Smooth muscle cell (in vitro differentiated cells): ENCODE measurements around the gene REX1BD. TPM values are rescaled to one million over a fixed set of nuclear protein-coding genes. Genes with fewer than 3 reads are reported as not detected.

ENCODE experiments used
- DNase-seq: peaks from one replicate; lab custom pipeline; 2025; ENCODE audit not compliant: unreplicated experiment; lab: John Stamatoyannopoulos, UW
- H2AFZ ChIP-seq: fragments of 200-600 bp; sonication (generic); 2 replicates; pipeline ENCODE4 v1.6.0; 2016; ENCODE audit warnings: antibody characterized with exemption, low read depth, mild to moderate bottlenecking
- H3F3A ChIP-seq: fragments of 200-600 bp; sonication (generic); 2 replicates; pipeline ENCODE4 v1.6.0; 2017; ENCODE audit warnings: antibody characterized with exemption, low read depth
- H3K27ac ChIP-seq: fragments of 200-600 bp; sonication (generic); 2 replicates; pipeline ENCODE4 v1.5.1; 2016; ENCODE audit warnings: low read depth, mild to moderate bottlenecking
- H3K27me3 ChIP-seq: fragments of 200-600 bp; sonication (generic); 2 replicates; pipeline ENCODE4 v1.6.1; 2016; ENCODE audit warnings: low read depth, mild to moderate bottlenecking
- H3K36me3 ChIP-seq: fragments of 200-600 bp; sonication (generic); 2 replicates; pipeline ENCODE4 v1.5.1; 2016; ENCODE audit warnings: low read depth
- H3K4me1 ChIP-seq: fragments of 200-600 bp; sonication (generic); 2 replicates; pipeline ENCODE4 v1.5.1; 2016; ENCODE audit warnings: low read depth
- H3K4me2 ChIP-seq: fragments of 200-600 bp; sonication (generic); 2 replicates; pipeline ENCODE4 v1.6.0; 2016; ENCODE audit warnings: mild to moderate bottlenecking
- H3K4me3 ChIP-seq: fragments of 200-600 bp; sonication (generic); 2 replicates; pipeline ENCODE4 v1.5.1; 2016; ENCODE audit warnings: mild to moderate bottlenecking
- H3K79me2 ChIP-seq: fragments of 200-600 bp; sonication (generic); 2 replicates; pipeline ENCODE4 v1.6.0; 2016; ENCODE audit warnings: low read depth, mild to moderate bottlenecking
- H3K9ac ChIP-seq: fragments of 200-600 bp; sonication (generic); 2 replicates; pipeline ENCODE4 v1.6.0; 2016; ENCODE audit warnings: low read depth
- H3K9me3 ChIP-seq: fragments of 200-600 bp; sonication (generic); replicated peaks from 2 replicates; pipeline ENCODE4 v1.5.1; 2016; ENCODE audit warnings: low read depth
- H4K20me1 ChIP-seq: fragments of 200-600 bp; sonication (generic); 2 replicates; pipeline ENCODE4 v1.6.0; 2016; ENCODE audit warnings: low read depth
- WGBS: methylation state at CpG from one replicate; pipeline ENCODE4 v1.1.7; 2016; ENCODE audit warnings: low lambda C conversion rate; 5-methylcytosine and 5-hydroxymethylcytosine counted together
- polyA plus RNA-seq: library from polyadenylated mRNA; unstranded; fragments of >200 nt; fragmentation: Nextera tagmentation; extraction: Ambion mirVana; gene quantifications from 2 replicates; pipeline ENCODE4 v1.2.1, GENCODE V29; 2016
- total RNA-seq: library from RNA; depleted of rRNA; stranded (reverse); fragments of >200 nt; gene quantifications from 2 replicates; pipeline ENCODE4 v1.2.3, GENCODE V29; 2014
- TF ChIP-seq, protein P1 (sequence below): fragments of 200-600 bp; sonication (generic); IDR thresholded peaks from 2 replicates; pipeline ENCODE4 v1.5.1; 2017; ENCODE audit warnings: borderline replicate concordance, mild to moderate bottlenecking, antibody characterized with exemption; ENCODE audit not compliant: insufficient read depth, poor library complexity, severe bottlenecking

REX1BD gene
- total and polyA plus RNA-seq, 2 experiments from 2014 or later: 69.6 to 117 TPM

DNA sequence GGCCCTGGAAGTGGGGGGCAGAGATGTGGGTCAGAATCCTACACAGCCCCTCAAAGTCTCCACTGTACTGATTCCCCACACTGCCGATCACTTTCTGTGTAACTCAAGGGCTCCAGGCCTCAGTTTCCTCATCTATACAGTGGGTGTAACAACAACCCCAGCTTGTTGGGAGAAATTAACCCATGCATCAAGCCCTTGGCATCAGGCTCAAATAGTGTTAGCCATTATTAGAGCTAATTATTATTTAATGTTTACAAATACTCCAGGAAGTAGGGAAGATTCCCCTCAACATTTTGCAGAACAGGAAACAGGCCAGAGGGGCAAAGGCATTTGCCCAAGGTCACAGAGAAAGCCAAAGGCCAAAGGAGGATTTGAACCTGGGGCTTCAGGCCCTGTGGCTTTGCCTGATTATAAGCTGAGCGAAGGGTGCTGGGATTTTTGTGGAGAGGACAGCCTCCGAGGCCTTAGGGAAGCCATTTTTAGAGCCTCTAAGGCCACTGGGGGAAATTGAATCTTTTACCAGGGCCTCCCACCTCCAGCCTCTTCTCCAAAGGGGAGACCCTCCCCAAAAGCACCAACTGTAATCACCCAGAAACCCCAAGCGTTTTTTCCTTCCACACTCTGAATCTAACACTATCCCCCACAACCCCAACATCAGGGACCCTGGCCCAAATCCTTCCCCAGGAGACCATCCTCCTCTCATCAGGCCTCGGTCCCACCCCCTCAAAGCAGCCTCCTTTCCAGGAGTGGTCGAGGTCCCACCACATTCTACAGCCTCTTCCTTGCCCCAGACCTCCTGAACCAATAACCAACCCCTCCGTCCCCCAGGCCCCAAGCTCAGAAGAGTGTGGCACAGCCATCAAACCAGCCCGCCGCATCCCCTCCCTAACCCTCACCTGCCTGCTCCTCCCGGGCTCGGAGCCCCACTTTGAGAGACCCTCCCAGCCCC, 46.3 kb upstream of the REX1BD start:
- Histone ChIP-seq H3K27ac (peak overlapping the region; percentile 12), H3K27me3 (no peaks in the 10 kb centered on the region), H3K36me3 (no peaks in the 10 kb centered on the region), H4K20me1 (no peaks in the 10 kb centered on the region), H3K79me2 (peaks cover 16% of the 10 kb centered on the region), H3K4me3 (peak overlapping the region; percentile 75), H3K9ac (peak overlapping the region; percentile 83), H3K4me1 (peaks cover 9% of the 10 kb centered on the region), H2AFZ (no peak overlapping the region), H3K9me3 (no peaks in the 10 kb centered on the region), H3K4me2 (peak overlapping the region; percentile 85), H3F3A (no peaks in the 10 kb centered on the region)
- no peak for DNase-seq
- TF ChIP-seq, protein P1, sequence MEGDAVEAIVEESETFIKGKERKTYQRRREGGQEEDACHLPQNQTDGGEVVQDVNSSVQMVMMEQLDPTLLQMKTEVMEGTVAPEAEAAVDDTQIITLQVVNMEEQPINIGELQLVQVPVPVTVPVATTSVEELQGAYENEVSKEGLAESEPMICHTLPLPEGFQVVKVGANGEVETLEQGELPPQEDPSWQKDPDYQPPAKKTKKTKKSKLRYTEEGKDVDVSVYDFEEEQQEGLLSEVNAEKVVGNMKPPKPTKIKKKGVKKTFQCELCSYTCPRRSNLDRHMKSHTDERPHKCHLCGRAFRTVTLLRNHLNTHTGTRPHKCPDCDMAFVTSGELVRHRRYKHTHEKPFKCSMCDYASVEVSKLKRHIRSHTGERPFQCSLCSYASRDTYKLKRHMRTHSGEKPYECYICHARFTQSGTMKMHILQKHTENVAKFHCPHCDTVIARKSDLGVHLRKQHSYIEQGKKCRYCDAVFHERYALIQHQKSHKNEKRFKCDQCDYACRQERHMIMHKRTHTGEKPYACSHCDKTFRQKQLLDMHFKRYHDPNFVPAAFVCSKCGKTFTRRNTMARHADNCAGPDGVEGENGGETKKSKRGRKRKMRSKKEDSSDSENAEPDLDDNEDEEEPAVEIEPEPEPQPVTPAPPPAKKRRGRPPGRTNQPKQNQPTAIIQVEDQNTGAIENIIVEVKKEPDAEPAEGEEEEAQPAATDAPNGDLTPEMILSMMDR: no peak
- 33% methylated on average over 11 of the region's 11 CpGs for WGBS

DNA sequence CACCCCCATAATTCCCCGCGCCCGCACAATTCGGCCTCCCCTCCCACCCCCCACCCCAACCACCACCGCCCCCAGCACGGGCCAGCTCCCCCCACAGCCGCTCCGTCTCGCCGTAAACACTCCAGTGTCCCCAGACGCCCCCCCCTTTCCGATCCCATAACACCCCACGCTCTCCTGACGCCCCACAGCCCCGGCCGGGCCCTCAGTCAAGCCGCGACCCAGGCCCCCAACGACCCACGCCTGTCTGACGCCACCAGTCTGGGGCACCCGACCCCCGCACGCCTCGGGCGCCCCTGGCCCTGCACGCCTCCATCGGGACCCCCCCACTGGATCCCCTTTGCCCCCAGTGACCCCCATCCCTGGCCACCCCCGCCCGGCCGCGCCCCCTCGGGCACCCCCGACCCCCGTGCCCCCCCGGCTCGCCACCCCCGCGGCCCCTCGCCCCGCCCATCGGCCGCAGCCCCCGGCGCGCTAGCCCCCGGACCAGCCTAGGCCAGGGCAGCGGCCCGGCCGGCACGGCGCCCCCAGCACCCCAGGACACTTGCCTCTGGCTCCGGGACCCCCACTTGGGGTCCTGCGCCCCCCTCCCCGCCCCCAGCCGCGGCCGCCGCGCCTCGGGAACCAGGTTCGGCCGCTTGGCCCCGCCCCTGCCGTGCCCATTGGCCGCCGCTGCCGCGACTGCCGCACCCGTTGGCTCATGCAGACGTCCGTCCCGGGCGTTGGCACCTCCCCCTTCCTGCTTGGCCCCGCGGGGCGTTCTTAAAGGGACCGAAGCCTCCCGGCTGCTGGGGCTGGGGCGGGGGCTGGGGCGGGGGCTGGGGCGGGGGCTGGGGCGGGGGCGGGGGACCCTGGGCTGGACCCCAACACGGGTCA, 45.4 kb upstream of the REX1BD start, which contains the start of gene FKBP8:
Gene FKBP8 (minus strand): TSS at position 633 of the 873 bp plus-strand sequence. CDS start 1,603 bp downstream, outside the sequence.
- H3K79me2 ChIP-seq: peaks cover 16% of the 10 kb centered on the region

DNA sequence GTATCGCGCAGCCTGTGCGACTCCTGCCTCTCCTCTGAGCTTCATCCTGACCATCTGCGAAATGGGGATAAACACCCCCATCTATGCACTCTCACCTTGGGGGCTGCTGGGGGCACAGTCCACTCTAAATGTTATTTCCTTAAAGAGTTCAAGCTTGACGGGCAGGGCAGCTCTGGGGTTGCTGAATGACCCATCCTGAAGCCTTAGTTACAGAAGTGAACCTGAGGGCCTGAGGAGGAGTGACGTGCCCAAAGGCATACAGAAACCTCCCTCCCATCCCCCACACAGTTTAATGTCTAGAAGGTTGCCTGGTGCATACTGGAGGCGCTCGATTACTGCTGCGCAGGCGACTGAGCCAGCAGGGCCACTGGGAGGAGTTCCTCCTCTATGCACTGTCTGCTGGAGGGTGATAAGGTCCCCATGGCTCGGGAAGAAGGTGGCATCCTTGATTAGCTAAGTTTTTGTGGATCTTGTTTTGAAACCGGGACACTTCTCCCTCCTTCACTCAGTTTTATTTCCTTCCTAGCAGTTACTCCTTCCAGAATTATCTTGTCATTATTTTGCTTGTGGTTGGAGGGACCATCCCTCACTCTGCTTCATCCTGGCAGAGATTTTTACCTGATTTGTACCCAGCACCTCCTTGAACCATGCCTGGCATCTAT, 44.7 kb upstream of the REX1BD start:
- Histone ChIP-seq H2AFZ (peak overlapping the region; percentile 77), H3K36me3 (no peaks in the 10 kb centered on the region), H3K79me2 (peaks cover 16% of the 10 kb centered on the region), H3K4me1 (peaks cover 9% of the 10 kb centered on the region), H3K4me2 (peak overlapping the region; percentile 85), H4K20me1 (no peaks in the 10 kb centered on the region), H3F3A (no peaks in the 10 kb centered on the region), H3K9ac (no peak overlapping the region), H3K4me3 (peak overlapping the region; percentile 75), H3K9me3 (no peaks in the 10 kb centered on the region), H3K27ac (no peak overlapping the region), H3K27me3 (no peaks in the 10 kb centered on the region)
- TF ChIP-seq, protein P1: no peak
- 9% methylated on average over 9 of the region's 12 CpGs for WGBS
- DNase-seq: no peak

More for the DNA sequence above, 45.4 kb upstream of the REX1BD start, which contains the start of gene FKBP8:
- Histone ChIP-seq H4K20me1 (no peaks in the 10 kb centered on the region), H3K4me3 (peak within 1 kb of the TSS; percentile 75), H2AFZ (peak within 1 kb of the TSS; percentile 77), H3K27me3 (no peaks in the 10 kb centered on the region), H3K9ac (peak within 1 kb of the TSS; percentile 83), H3K27ac (peak within 1 kb of the TSS; percentile 42), H3K4me1 (peaks cover 9% of the 10 kb centered on the region), H3K4me2 (peak within 1 kb of the TSS; percentile 85), H3K36me3 (no peaks in the 10 kb centered on the region), H3F3A (no peaks in the 10 kb centered on the region), H3K9me3 (no peaks in the 10 kb centered on the region)
- WGBS: 0% methylated on average over 1 of the region's 86 CpGs
- DNase-seq: peak; percentile 73
- TF ChIP-seq, protein P1: no peak
